CD4-positive, alpha-beta T cell treated with Interferon gamma for 1 hour (primary cell): Measurements from ENCODE around the gene PRR22.
"Not testable (repeated sequence)": the region's sequence is repeated elsewhere in the genome, so short reads cannot be mapped to it uniquely, and the experiment has no call there.

ENCODE experiments used
- DNase-seq: peaks from one replicate; pipeline ENCODE4 v3.0.0-alpha.2; 2020

PRR22 gene

GRCh38 chr19:5789886-5790558 lies 5.5 kb upstream of the PRR22 start:
- DNase-seq, result no peak

GRCh38 chr19:5789351-5789761 lies 4.8 kb upstream of the PRR22 start:
- no peak for DNase-seq

DNA sequence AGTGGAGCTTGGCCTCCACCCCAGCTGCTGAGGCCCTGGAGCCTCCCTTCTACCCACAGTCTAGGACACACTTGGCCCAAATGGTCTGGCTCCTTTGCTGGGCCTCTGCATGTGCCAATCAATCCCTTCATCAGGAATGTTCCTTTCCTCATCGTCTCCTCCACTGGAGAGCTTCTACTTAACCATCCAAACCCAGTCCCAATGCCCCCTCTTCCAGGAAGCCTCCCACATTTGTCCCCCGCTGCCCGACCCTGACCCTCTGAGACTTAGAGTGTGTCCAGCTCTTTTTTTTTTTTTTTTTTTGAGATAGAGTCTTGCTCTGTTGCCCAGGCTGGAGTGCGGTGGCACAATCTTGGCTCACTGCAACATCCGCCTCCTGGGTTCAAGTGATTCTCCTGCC lies 3.9 kb upstream of the PRR22 start:
- DNase-seq, result no peak

GRCh38 chr19:5787409-5788182 lies 3.0 kb upstream of the PRR22 start:
- DNase-seq, result no peak

DNA sequence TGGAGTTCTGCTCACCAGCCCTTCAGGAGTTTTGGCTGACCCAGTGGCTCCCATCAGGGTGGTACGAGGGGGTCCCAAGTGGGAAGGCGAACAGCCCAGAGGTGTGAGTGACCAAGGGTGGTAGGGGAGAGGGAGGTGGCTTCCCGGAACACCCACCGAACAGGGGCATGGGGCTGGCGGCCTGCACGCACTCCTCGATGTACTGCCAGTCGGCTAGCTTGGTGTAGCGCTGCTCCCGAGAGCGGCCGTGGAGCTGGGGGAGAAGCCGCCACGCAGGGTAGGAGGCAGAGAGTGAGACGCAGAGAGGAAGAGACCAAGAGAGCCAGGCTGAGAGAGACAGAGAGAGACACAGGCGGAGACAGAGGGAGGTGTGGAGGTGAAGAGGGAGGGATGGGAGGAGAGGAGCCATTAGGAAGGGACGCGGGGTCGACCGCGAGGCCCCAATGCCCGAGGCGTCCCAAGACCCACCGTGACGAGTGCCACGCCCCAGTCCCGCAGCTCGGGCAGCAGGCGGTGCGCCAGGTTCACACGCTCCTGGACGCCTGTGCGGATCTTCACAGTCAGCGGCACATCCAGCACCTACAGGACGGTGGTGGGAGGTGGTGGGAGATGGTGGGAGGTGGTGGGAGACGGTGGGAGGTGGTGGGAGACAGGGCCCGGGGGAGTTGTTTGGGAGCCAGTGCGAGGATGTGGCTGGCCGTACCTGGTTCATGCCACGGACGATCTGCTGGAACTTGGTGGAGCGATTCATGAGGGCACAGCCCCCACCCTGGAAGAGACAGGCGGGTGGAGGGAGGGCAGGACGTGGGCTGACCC lies 2.3 kb upstream of the PRR22 start:
- DNase-seq, result no peak

GRCh38 chr19:5785423-5785822 lies 877 bp upstream of the PRR22 start:
- DNase-seq, result no peak

DNA sequence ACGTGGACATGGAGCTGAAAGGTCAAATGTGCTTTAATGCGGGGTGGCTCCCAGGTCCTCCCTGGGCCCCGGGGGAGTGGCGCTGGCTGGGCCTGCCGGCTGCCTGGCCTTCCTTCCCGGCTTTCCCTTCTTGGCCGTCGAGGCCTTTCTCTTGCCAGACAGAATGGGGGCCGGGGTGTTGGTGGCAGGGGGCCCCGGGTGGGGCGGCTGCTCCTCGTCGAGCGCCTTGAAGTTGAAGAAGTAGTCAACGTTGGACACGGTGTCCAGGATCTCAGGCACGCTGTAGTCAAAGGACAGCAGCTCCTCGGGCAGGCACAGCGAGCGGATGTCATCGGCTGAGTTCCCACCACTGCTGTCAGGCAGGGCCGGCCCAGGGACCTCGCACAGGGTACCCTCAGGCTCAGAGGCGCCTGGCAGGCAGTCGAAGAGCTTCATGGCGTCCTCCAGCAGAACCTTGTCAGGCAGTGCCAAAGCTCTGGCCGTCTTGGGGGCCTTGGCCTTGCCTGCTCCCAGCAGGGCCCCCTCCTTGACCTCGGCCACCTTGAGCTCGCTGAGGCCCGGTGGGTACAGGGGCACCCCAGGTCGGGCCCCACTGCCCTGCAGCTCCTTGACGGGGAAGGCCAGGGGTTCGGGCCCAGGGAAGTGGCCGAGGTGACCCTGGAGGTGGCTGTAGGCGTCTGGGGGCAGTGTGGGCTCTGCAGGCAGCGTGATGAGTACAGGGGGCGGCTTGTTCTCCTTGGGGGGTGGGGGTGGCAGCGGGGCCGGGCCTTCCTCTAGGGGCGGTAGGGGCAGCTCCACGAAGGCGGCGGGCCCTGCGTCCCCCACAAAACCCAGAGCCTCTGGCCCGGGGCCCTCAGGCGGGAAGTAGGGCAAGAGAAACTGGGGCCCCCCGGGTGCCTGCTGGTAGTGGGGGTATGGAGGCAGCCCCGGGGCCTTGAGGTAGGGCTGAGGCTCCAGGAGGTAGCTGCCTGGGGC lies 1.3 kb downstream of the PRR22 start:
- DNase-seq, result no peak

DNA sequence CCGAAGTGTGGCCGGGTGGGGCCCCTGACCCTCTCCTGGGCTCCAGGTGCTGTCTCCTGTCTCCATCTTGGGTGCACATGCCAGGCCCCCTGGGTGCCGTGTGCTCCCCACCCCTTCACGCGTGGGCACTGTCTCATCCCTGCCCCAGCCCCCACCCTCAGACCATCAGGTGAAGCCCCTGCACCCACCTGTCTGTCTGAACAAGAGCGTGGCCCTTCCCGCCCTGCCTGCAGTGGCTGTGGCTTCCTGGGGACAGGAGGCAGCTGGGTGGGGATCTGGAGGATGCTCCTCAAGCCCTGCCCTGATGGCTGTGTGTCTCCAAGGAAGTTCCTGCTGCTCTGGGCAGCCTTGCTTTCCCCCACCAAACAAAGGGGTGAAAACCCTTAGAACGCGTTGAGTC lies 2.2 kb downstream of the PRR22 start:
- DNase-seq, result no peak

GRCh38 chr19:5780916-5781315 lies 3.6 kb downstream of the PRR22 start:
- not testable (repeated sequence) for DNase-seq

DNA sequence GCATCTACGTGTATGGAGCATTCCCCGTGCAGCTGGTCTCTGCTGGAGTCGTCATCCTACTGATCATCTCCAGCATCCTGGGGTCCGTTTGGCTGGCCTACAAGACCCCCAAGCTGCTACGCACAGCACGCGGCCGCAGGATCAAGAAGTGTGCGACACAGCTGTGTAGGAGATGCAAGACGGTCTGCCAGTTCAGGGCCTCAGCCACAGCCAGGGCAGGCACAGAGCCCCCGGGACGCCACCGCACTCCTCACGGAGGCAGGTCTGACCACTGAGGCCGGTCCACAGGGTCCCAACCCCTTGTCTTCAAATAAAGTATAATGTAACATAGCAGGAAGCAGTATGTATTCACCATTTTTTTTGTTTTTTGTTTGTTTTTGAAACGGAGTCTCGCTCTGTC lies 6.1 kb downstream of the PRR22 start:
- DNase-seq, result no peak

DNA sequence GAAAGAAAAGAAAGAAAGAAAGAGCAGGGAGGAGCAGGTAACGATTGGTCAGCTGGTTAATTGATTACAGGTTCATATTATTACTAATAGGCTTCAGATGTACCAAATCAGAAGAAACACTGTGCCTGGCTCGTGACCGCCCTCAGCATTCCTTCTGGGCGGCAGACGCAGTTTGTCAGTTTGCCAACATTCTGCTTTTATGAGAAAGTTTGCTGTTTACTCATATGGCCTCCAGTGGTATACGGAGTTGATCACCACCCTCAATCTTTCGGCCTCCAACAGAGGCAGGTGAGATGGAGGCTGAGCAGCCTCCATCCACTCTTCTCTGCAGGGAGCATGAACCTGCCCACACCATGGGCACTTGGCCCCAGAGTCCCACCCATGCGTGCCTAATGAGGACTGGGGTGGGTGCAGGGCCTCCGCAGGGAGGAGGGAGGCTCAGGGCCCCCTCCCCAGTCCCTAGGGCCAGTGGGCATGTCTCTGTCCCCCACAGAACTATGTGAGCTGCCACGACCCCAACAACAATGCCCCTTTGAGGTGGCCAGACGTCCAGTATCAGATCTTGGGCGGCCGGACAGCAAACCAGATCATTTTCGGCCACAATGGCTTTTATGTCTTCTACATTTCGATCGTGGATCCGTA lies 8.8 kb downstream of the PRR22 start:
- no peak for DNase-seq

- no peak for DNase-seq
These were observed 9.6 kb downstream of the PRR22 start for GRCh38 chr19:5774921-5775320.

DNA sequence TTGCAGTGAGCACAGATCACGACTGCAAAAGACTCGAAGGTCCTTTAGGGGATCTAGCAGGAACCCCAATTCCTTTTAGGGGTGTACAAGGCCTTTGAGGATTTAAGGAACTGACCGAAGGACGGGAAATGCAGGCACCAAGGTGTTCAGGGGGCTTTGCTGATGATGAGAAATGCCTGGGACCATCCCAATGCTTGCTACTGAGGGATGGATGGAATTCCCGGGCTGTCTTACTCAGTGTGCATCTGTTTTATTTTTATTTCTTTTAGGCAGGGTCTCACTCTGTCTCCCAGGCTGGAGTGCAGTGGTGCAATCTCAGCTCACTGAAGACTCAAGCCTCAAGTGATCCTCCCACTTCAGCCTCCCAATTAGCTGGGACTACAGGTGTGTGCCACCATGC lies 11.3 kb downstream of the PRR22 start:
- DNase-seq, result no peak

DNA sequence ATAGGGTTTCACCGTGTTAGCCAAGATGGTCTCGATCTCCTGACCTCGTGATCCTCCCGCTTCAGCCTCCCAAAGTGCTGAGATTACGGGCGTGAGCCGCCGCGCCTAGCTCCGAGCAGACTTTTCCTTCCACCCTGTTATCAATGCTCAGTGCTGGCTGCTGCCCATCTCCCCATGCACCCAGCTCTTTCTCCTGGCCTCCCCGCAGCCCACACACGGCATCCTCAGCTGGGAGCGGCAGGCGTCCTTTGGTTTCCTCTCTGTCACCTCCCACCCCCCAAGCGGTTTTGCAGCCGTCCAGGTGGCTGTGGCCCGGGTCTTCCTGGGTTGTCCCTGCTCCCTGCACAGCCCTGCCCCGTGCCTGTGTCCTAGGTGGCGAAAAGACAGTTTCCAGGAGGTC lies 12.1 kb downstream of the PRR22 start:
- DNase-seq, result no peak

GRCh38 chr19:5767949-5768348 lies 16.6 kb downstream of the PRR22 start:
- no peak for DNase-seq

DNA sequence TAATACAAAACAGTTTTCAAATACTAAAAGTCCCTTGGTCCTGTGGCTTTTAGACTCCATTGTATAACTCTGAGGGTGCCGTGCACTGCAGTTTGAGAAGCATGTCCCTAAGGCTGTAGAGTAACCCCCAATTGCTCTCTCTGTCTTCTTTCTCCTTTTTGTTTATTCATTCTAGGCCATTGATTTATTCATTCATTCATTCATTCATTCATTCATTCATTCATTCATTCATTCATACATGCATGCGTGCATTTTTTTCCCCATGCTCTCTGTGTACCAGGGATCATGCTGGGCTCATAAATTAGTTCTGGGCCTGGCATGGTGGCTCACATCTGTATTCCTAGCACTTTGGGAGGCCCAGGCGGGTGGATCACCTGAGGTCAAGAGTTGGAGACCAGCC lies 19.3 kb downstream of the PRR22 start:
- no peak for DNase-seq

GRCh38 chr19:5762608-5763217 lies 21.8 kb downstream of the PRR22 start:
- DNase-seq, result no peak

DNA sequence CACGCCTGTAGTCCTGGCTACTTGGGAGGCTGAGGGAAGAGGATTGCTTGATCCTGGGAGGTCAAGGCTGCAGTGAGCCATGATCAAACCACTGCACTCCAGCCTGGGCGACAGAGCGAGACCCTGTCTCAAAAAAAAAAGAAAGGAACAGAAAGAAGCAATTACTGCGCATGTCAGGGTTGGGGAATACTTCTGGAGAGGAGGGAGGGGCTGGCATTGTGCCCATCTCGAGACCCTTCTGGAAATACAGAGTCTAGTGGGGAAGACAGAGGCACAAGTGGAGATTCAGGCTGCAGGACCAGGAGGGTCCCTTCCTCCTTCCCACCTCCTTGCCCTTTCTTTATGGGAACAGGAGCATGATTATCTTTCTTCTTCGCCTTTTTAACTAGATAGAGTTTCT lies 30.8 kb downstream of the PRR22 start:
- no peak for DNase-seq

DNA sequence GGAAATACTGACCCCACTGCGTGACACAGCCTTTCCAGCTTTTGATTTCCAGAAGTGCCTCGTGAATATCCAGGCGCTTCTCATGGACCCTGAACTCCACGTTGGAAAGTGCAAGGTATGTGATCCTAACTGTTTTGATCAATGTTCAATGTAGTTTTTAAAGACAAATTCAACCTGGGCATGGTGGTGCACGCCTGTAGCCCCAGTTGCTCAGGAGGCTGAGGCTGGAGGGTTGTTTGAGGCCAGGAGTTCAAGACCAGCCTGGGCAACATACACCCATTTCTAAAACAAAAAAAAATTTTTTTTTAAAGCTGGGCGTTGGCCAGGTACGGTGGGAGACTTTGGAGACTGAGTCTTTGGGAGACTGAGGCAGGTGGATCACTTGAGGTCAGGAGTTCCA lies 32.8 kb downstream of the PRR22 start:
- no peak for DNase-seq

DNA sequence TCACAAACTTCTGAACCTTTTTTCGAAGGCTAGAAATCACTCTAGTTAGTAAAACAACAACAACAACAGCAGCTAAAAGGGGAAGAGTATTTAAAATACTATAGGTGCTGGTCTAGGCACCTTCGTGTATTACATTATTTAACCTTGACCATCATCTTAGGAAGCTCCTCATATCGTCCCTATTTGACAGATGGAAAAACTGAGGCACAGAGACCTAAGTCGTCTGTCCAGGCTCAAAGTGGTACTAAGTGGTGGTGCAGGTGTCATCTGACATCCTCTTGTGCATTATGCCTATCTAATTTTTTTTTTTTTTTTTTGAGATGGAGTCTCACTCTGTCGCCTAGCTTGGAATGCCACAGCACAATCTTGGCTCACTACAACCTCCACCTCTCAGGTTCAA lies 35.0 kb downstream of the PRR22 start:
- DNase-seq, result no peak

- not testable (repeated sequence) for DNase-seq
These were observed 35.6 kb downstream of the PRR22 start for GRCh38 chr19:5748920-5749319.

DNA sequence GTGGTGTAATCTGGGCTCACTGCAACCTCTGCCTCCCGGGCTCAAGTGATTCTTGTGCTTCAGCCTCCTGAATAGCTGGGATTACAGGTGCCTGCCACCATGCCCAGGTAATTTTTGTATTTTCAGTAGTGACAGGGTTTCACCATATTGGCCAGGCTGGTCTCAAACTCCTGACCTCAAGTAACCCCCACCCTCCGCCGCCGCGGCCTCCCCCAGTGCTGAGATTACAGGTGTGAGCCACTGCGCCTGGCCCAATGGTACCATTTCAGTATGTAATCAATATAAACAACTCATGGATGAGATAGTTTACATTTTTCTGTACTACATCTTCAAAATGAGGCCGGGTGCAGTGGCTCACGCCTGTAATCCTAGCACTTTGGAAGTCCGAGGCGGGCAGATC lies 39.5 kb downstream of the PRR22 start:
- DNase-seq, result not testable (repeated sequence)
